Activated naive CD8-positive, alpha-beta T cell treated with anti-CD3 and anti-CD28 coated beads, Interleukin-2, amount 50 U/mL, for 16 hours (primary cell): Measurements from ENCODE around the gene OVCH2.

ENCODE experiments used
- DNase-seq: peaks from one replicate; pipeline ENCODE4 v3.0.0-alpha.2; 2020; ENCODE audit warnings: low read depth, low spot score

The OVCH2 gene

GRCh38 chr11:7642747-7643146 lies 63.5 kb downstream of the OVCH2 start:
- no peak for DNase-seq

- no peak for DNase-seq
Measured at GRCh38 chr11:7640816-7641215, 65.5 kb downstream of the OVCH2 start.

DNA sequence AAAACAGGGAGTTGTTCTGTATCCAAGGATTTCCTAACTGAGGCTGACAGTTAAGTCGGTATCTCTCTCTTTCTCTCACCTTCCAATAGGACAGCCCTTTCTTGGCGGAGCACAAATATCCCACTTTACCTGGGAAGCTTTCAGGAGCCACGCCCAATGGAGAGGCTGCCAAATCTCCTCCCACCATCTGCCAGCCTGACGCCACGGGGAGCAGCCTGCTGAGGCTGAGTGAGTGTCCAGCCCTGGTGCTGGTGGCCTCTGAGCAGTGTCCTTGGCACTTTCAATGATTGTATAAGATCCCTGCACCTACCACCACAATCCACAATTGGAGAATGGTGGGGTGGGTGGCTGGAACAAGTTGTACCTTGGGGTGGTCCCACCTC lies 66.6 kb downstream of the OVCH2 start:
- no peak for DNase-seq
